ENCODE results near the gene AVPI1.
A peak's percentile ranks its signal among the peaks of the same experiment; 100 is the strongest.
"Not testable (repeated sequence)": the region's sequence is repeated elsewhere in the genome, so short reads cannot be mapped to it uniquely, and the experiment has no call there.

The AVPI1 gene

GRCh38 chr10:97650726-97651125, 36.3 kb downstream of the AVPI1 start:
- Histone ChIP-seq H3K36me3 (ENCODE audit: insufficient read depth, low read length) (peaks cover 21% of the 10 kb centered on the region), H2AFZ (ENCODE audit: low read length, unreplicated experiment) (no peak overlapping the region), H3K4me3 (ENCODE audit: low read depth, low read length) (no peak overlapping the region), H3K27me3 (ENCODE audit: insufficient read depth, low read length) (no peaks in the 10 kb centered on the region), H3K4me1 (ENCODE audit: control insufficient read depth, insufficient read depth, low read length, unreplicated experiment) (peaks cover 31% of the 10 kb centered on the region), H3K27ac (ENCODE audit: low read depth, low read length) (no peak overlapping the region; the same call in 1 of the 2 replicates), H3K79me2 (ENCODE audit: control insufficient read depth, insufficient read depth, low read length, unreplicated experiment) (peaks cover 40% of the 10 kb centered on the region)

- Histone ChIP-seq H3K4me3 (ENCODE audit: low read depth, low read length) (peak overlapping the region; percentile 37; the same call in 1 of the 2 replicates), H3K27ac (ENCODE audit: low read depth, low read length) (peak overlapping the region; percentile 86), H3K4me1 (ENCODE audit: control insufficient read depth, insufficient read depth, low read length, unreplicated experiment) (peaks cover 31% of the 10 kb centered on the region), H3K79me2 (ENCODE audit: control insufficient read depth, insufficient read depth, low read length, unreplicated experiment) (peaks cover 48% of the 10 kb centered on the region), H3K36me3 (ENCODE audit: insufficient read depth, low read length) (peaks cover 20% of the 10 kb centered on the region)
- H2AFZ ChIP-seq (ENCODE audit: low read length, unreplicated experiment); H3K27me3 ChIP-seq (ENCODE audit: insufficient read depth, low read length): not testable (repeated sequence)
Measured at GRCh38 chr10:97649405-97649750, 37.7 kb downstream of the AVPI1 start.

GRCh38 chr10:97648562-97649404, 38.3 kb downstream of the AVPI1 start:
- Histone ChIP-seq H3K4me1 (ENCODE audit: control insufficient read depth, insufficient read depth, low read length, unreplicated experiment) (peaks cover 31% of the 10 kb centered on the region), H3K79me2 (ENCODE audit: control insufficient read depth, insufficient read depth, low read length, unreplicated experiment) (peaks cover 54% of the 10 kb centered on the region), H2AFZ (ENCODE audit: low read length, unreplicated experiment) (no peak overlapping the region), H3K27ac (ENCODE audit: low read depth, low read length) (peak overlapping the region; percentile 86), H3K4me3 (ENCODE audit: low read depth, low read length) (peak overlapping the region; percentile 37), H3K36me3 (ENCODE audit: insufficient read depth, low read length) (peaks cover 19% of the 10 kb centered on the region), H3K27me3 (ENCODE audit: insufficient read depth, low read length) (no peaks in the 10 kb centered on the region)

GRCh38 chr10:97647556-97647955, 39.5 kb downstream of the AVPI1 start:
- no peak overlapping the region for H2AFZ ChIP-seq (ENCODE audit: low read length, unreplicated experiment)
- H3K27ac ChIP-seq (ENCODE audit: low read depth, low read length) = peak overlapping the region; percentile 86
- H3K4me3 ChIP-seq (ENCODE audit: low read depth, low read length) = no peak overlapping the region
- H3K79me2 ChIP-seq (ENCODE audit: control insufficient read depth, insufficient read depth, low read length, unreplicated experiment) = peaks cover 61% of the 10 kb centered on the region
- H3K27me3 ChIP-seq (ENCODE audit: insufficient read depth, low read length) = no peaks in the 10 kb centered on the region
- peaks cover 25% of the 10 kb centered on the region for H3K36me3 ChIP-seq (ENCODE audit: insufficient read depth, low read length)
- H3K4me1 ChIP-seq (ENCODE audit: control insufficient read depth, insufficient read depth, low read length, unreplicated experiment) = peaks cover 42% of the 10 kb centered on the region

GRCh38 chr10:97644936-97645335, 42.1 kb downstream of the AVPI1 start:
- peaks cover 59% of the 10 kb centered on the region for H3K79me2 ChIP-seq (ENCODE audit: control insufficient read depth, insufficient read depth, low read length, unreplicated experiment)
- peaks cover 34% of the 10 kb centered on the region for H3K4me1 ChIP-seq (ENCODE audit: control insufficient read depth, insufficient read depth, low read length, unreplicated experiment)
- H3K27ac ChIP-seq (ENCODE audit: low read depth, low read length) = no peak overlapping the region

GRCh38 chr10:97643441-97643985, 43.5 kb downstream of the AVPI1 start:
- Histone ChIP-seq H3K27ac (ENCODE audit: low read depth, low read length) (no peak overlapping the region), H3K27me3 (ENCODE audit: insufficient read depth, low read length) (no peaks in the 10 kb centered on the region), H2AFZ (ENCODE audit: low read length, unreplicated experiment) (no peak overlapping the region), H3K79me2 (ENCODE audit: control insufficient read depth, insufficient read depth, low read length, unreplicated experiment) (peaks cover 54% of the 10 kb centered on the region), H3K36me3 (ENCODE audit: insufficient read depth, low read length) (peaks cover 12% of the 10 kb centered on the region), H3K4me1 (ENCODE audit: control insufficient read depth, insufficient read depth, low read length, unreplicated experiment) (peaks cover 27% of the 10 kb centered on the region), H3K4me3 (ENCODE audit: low read depth, low read length) (peak overlapping the region; percentile 98; the same call in 1 of the 2 replicates)

More at GRCh38 chr10:97644936-97645335, 42.1 kb downstream of the AVPI1 start:
- Histone ChIP-seq H3K36me3 (ENCODE audit: insufficient read depth, low read length) (peaks cover 12% of the 10 kb centered on the region), H2AFZ (ENCODE audit: low read length, unreplicated experiment) (no peak overlapping the region), H3K4me3 (ENCODE audit: low read depth, low read length) (no peak overlapping the region), H3K27me3 (ENCODE audit: insufficient read depth, low read length) (no peaks in the 10 kb centered on the region)

- peaks cover 50% of the 10 kb centered on the region for H3K79me2 ChIP-seq (ENCODE audit: control insufficient read depth, insufficient read depth, low read length, unreplicated experiment)
- H3K27ac ChIP-seq (ENCODE audit: low read depth, low read length) = not testable (repeated sequence)
Measured at GRCh38 chr10:97642471-97643159, 44.4 kb downstream of the AVPI1 start.

GRCh38 chr10:97640868-97641811, 45.9 kb downstream of the AVPI1 start:
- Histone ChIP-seq H3K27ac (ENCODE audit: low read depth, low read length) (peak overlapping the region; percentile 75), H3K79me2 (ENCODE audit: control insufficient read depth, insufficient read depth, low read length, unreplicated experiment) (peaks cover 47% of the 10 kb centered on the region), H3K27me3 (ENCODE audit: insufficient read depth, low read length) (no peaks in the 10 kb centered on the region), H2AFZ (ENCODE audit: low read length, unreplicated experiment) (peak overlapping the region; percentile 35), H3K4me1 (ENCODE audit: control insufficient read depth, insufficient read depth, low read length, unreplicated experiment) (peaks cover 11% of the 10 kb centered on the region), H3K36me3 (ENCODE audit: insufficient read depth, low read length) (peaks cover 12% of the 10 kb centered on the region), H3K4me3 (ENCODE audit: low read depth, low read length) (peak overlapping the region; percentile 98)

More at GRCh38 chr10:97642471-97643159, 44.4 kb downstream of the AVPI1 start:
- H3K27me3 ChIP-seq (ENCODE audit: insufficient read depth, low read length); H2AFZ ChIP-seq (ENCODE audit: low read length, unreplicated experiment): not testable (repeated sequence)
- Histone ChIP-seq H3K36me3 (ENCODE audit: insufficient read depth, low read length) (peaks cover 12% of the 10 kb centered on the region), H3K4me1 (ENCODE audit: control insufficient read depth, insufficient read depth, low read length, unreplicated experiment) (peaks cover 18% of the 10 kb centered on the region), H3K4me3 (ENCODE audit: low read depth, low read length) (peak overlapping the region; percentile 98)

GRCh38 chr10:97640174-97640867, 46.7 kb downstream of the AVPI1 start, which contains the start of gene PI4K2A:
PI4K2A (plus strand) TSS chr10:97640671; CDS start chr10:97640743, 72 bp downstream.
- H2AFZ ChIP-seq (ENCODE audit: low read length, unreplicated experiment) = peak within 1 kb of the TSS; percentile 35
- peaks cover 12% of the 10 kb centered on the region for H3K36me3 ChIP-seq (ENCODE audit: insufficient read depth, low read length)
- peaks cover 11% of the 10 kb centered on the region for H3K4me1 ChIP-seq (ENCODE audit: control insufficient read depth, insufficient read depth, low read length, unreplicated experiment)
- H3K27ac ChIP-seq (ENCODE audit: low read depth, low read length) = peak within 1 kb of the TSS; percentile 75
- peak within 1 kb of the TSS; percentile 98 for H3K4me3 ChIP-seq (ENCODE audit: low read depth, low read length)
- peaks cover 43% of the 10 kb centered on the region for H3K79me2 ChIP-seq (ENCODE audit: control insufficient read depth, insufficient read depth, low read length, unreplicated experiment)
- H3K27me3 ChIP-seq (ENCODE audit: insufficient read depth, low read length) = no peaks in the 10 kb centered on the region
